DND-41 (cell line): ENCODE data around the gene INTS13.

Source experiments
- ATAC-seq: fragments of 200-7000 bp; cut with Tn5 transposase; 3 replicates; pipeline ENCODE4 v1.9.1; 2021; ENCODE audit warnings: low read depth; ENCODE audit not compliant: insufficient read depth
- DNase-seq: peaks from one replicate; pipeline ENCODE4 v3.0.0-alpha.2; 2020
- H2AFZ ChIP-seq: 2 replicates; pipeline ENCODE4 v1.6.0; 2012; ENCODE audit warnings: low read depth, low read length
- H3K27ac ChIP-seq: 2 replicates; pipeline ENCODE4 v1.5.1; 2012; ENCODE audit warnings: low read length, inconsistent platforms
- H3K27me3 ChIP-seq: fragments of 200-600 bp; sonication (generic); 2 replicates; pipeline ENCODE4 v1.6.0; 2012; ENCODE audit warnings: low read length, mild to moderate bottlenecking, inconsistent platforms; ENCODE audit not compliant: insufficient read depth, poor library complexity
- H3K36me3 ChIP-seq: 2 replicates; pipeline ENCODE4 v1.5.1; 2012; ENCODE audit warnings: low read length, inconsistent platforms; ENCODE audit not compliant: insufficient read depth
- H3K4me1 ChIP-seq: 2 replicates; pipeline ENCODE4 v1.5.1; 2012; ENCODE audit warnings: mild to moderate bottlenecking, low read length; ENCODE audit not compliant: insufficient read depth
- H3K4me2 ChIP-seq: 2 replicates; pipeline ENCODE4 v1.6.0; 2012; ENCODE audit warnings: mild to moderate bottlenecking, moderate library complexity, low read length, inconsistent platforms; ENCODE audit not compliant: insufficient read depth
- H3K4me3 ChIP-seq, 2 experiments: fragments of 200-600 bp in 1 of 2; shearing (Covaris generic) in 1 of 2; 2 replicates each; pipeline ENCODE4 v1.5.1; 2012 to 2016; ENCODE audit warnings: inconsistent platforms in 2 of 2, low read length in 2 of 2, mild to moderate bottlenecking in 2 of 2, low read depth in 1 of 2, moderate library complexity in 1 of 2
- H3K79me2 ChIP-seq: 2 replicates; pipeline ENCODE4 v1.6.0; 2012; ENCODE audit warnings: low read length, inconsistent platforms; ENCODE audit not compliant: insufficient read depth
- H3K9ac ChIP-seq: 2 replicates; pipeline ENCODE4 v1.6.0; 2012; ENCODE audit warnings: low read depth, mild to moderate bottlenecking, inconsistent platforms, low read length, moderate library complexity
- H3K9me3 ChIP-seq: 2 replicates; pipeline ENCODE4 v1.5.1; 2012; ENCODE audit warnings: low read length, moderate library complexity, mild to moderate bottlenecking, inconsistent platforms; ENCODE audit not compliant: insufficient read depth, severe bottlenecking
- H4K20me1 ChIP-seq: 2 replicates; pipeline ENCODE4 v1.6.0; 2012; ENCODE audit warnings: low read length; ENCODE audit not compliant: insufficient read depth
- EZH2 ChIP-seq: IDR thresholded peaks from 3 replicates; pipeline ENCODE4 v1.6.1; 2012; ENCODE audit warnings: borderline replicate concordance, low read depth, mild to moderate bottlenecking, moderate library complexity, low read length, inconsistent platforms; ENCODE audit not compliant: severe bottlenecking
- TF ChIP-seq, protein P1 (sequence below): IDR thresholded peaks from 2 replicates; pipeline ENCODE4 v1.5.1; 2012; ENCODE audit warnings: borderline replicate concordance, low read length, moderate library complexity, mild to moderate bottlenecking; ENCODE audit not compliant: poor library complexity, severe bottlenecking; ENCODE audit errors: extremely low read depth

INTS13 gene

DNA sequence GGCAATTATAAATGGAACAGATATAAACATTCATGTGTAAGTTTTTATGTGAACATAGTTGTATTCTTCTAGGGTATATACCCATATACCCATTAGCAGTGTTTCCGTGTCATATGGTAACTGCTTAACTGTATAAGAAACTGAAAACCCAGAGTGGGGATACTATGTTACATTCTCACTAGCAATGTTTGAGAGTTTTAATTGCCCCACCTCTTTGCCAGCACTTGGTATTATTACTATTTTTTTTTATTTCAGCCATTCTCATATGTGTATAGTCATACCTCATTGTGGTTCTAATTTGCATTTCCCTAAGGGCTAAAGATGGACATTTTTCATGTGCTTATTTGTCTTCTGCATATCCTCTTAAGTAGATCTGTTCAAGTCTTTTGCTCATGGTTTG is 76.1 kb downstream of the INTS13 start:
- Histone ChIP-seq H3K9me3 (no peaks in the 10 kb centered on the region), H3K4me2 (no peak overlapping the region), H3K4me3 (no peak overlapping the region), H3K4me1 (peaks cover 16% of the 10 kb centered on the region), H4K20me1 (no peaks in the 10 kb centered on the region), H2AFZ (no peak overlapping the region), H3K9ac (no peak overlapping the region), H3K79me2 (no peaks in the 10 kb centered on the region), H3K27ac (no peak overlapping the region), H3K36me3 (no peaks in the 10 kb centered on the region), H3K27me3 (no peaks in the 10 kb centered on the region)
- TF ChIP-seq, protein P1, sequence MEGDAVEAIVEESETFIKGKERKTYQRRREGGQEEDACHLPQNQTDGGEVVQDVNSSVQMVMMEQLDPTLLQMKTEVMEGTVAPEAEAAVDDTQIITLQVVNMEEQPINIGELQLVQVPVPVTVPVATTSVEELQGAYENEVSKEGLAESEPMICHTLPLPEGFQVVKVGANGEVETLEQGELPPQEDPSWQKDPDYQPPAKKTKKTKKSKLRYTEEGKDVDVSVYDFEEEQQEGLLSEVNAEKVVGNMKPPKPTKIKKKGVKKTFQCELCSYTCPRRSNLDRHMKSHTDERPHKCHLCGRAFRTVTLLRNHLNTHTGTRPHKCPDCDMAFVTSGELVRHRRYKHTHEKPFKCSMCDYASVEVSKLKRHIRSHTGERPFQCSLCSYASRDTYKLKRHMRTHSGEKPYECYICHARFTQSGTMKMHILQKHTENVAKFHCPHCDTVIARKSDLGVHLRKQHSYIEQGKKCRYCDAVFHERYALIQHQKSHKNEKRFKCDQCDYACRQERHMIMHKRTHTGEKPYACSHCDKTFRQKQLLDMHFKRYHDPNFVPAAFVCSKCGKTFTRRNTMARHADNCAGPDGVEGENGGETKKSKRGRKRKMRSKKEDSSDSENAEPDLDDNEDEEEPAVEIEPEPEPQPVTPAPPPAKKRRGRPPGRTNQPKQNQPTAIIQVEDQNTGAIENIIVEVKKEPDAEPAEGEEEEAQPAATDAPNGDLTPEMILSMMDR, result no peak
- TF ChIP-seq EZH2, result no peak
- no peak for ATAC-seq
- no peak for DNase-seq

DNA sequence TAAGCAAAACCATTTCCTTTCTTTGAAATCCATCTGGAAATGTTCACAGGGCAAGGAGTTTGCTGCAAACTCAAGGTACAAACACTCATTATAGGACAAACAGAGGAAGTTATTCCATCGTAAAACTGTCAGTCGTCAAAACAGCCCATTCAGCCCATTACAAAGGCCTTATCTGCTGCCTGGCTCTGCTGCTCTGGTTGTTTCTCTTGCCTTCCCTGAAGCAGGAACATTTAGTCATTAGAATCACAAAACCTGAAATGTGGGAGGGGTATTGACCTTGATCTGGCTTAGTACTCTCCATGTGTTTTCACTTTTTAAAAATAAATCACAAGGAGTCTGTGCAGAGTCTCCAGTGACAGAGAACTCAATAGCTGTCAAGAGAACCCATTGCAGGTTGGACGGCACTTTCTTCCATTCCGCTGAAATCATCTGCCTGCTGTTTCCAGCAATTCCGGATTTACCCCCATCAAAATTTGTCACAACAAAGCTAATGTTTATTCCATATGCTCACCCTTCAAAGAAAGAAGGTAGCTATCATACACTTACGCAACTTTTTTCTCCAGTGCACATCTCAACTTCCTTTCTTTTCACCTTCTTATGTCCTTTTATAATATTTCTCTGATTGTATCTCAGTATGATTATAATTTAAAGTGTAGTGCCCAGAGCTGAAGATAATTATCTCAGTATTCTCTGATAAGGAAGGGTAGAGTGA is 80.2 kb downstream of the INTS13 start:
- Histone ChIP-seq H3K36me3 (no peaks in the 10 kb centered on the region), H3K9me3 (no peaks in the 10 kb centered on the region), H2AFZ (no peak overlapping the region), H3K4me3 (no peak overlapping the region), H3K27ac (no peak overlapping the region), H4K20me1 (no peaks in the 10 kb centered on the region), H3K27me3 (no peaks in the 10 kb centered on the region), H3K79me2 (no peaks in the 10 kb centered on the region), H3K9ac (no peak overlapping the region), H3K4me2 (no peak overlapping the region), H3K4me1 (peaks cover 24% of the 10 kb centered on the region)
- DNase-seq (no peak), ATAC-seq (no peak)
- TF ChIP-seq, protein P1, result no peak
- TF ChIP-seq EZH2, result no peak

DNA sequence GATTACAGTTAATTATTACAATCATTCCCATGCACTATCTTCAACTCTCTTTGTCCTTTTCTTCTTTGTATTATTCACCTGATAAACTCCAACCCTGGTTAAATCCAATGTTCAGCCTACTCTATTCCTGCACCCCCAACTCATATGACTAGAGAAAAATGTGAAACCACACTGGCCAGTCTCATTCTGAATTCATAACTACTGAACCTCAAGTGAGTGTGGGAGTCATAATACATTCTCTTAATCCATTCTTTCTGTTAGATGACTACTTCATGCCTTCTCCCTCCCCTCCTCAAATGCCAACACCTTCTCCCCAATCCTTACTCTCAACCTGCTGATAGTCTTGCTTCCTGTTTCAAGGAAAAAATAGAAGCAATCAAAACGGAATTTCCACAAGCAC is 82.4 kb downstream of the INTS13 start:
- Histone ChIP-seq H3K36me3 (no peaks in the 10 kb centered on the region), H3K27ac (peak overlapping the region; percentile 12; the same call in 1 of the 2 replicates)

More for the DNA sequence above, 82.4 kb downstream of the INTS13 start:
- H3K4me1 ChIP-seq, result peaks cover 24% of the 10 kb centered on the region
- no peaks in the 10 kb centered on the region for H3K9me3 ChIP-seq
- TF ChIP-seq, protein P1, result no peak
- no peak for TF ChIP-seq EZH2
- no peak overlapping the region for H3K9ac ChIP-seq
- H3K4me3 ChIP-seq, result no peak overlapping the region
- DNase-seq (no peak), ATAC-seq (no peak)
- no peaks in the 10 kb centered on the region for H3K27me3 ChIP-seq
- no peaks in the 10 kb centered on the region for H4K20me1 ChIP-seq
- no peak overlapping the region for H3K4me2 ChIP-seq
- 0 out of 2 replicates have a peak overlapping the region, but pooled peaks have one; percentile 34 for H2AFZ ChIP-seq
- H3K79me2 ChIP-seq, result no peaks in the 10 kb centered on the region
